Caco-2 (cell line): ENCODE results near the gene ST8SIA2. TPM values are rescaled to one million over a fixed set of nuclear protein-coding genes. Genes with fewer than 3 reads are reported as not detected.

Experiments
- BruUV-seq: library from RNA; stranded (reverse); fragments of 400-500 nt; replicated peaks from 2 replicates; lab custom pipeline; 2021; lab: Mats Ljungman, UMichigan
- CTCF ChIA-PET: fragments of 300-600 bp; sonication (Branson Sonifier 250); formaldehyde crosslinking; loops from one replicate; lab custom pipeline; 2022; ENCODE audit warnings: antibody characterized with exemption; lab: Charles Lee
- POLR2A ChIA-PET: fragments of 300-600 bp; sonication (Branson Sonifier 250); formaldehyde crosslinking; loops from one replicate; lab custom pipeline; 2022; ENCODE audit warnings: antibody characterized with exemption; lab: Charles Lee
- DNase-seq, 2 experiments: peaks; one replicate each; pipeline versions ENCODE4 v3.0.0 to v3.0.0-alpha.2; 2020 to 2022
- H3K27me3 ChIP-seq: replicated peaks from 2 replicates; pipeline ENCODE4 v1.6.0; 2011; ENCODE audit warnings: low read length; ENCODE audit not compliant: control insufficient read depth, insufficient read depth
- H3K36me3 ChIP-seq: 2 replicates; pipeline ENCODE4 v1.5.1; 2011; ENCODE audit warnings: low read length; ENCODE audit not compliant: control insufficient read depth, insufficient read depth
- H3K4me1 ChIP-seq: fragments of 250-450 bp; sonication (Bioruptor Pico); 2 replicates; pipeline ENCODE4 v1.5.1; 2020; ENCODE audit warnings: mild to moderate bottlenecking
- H3K4me3 ChIP-seq: 2 replicates; pipeline ENCODE4 v1.5.1; 2011; ENCODE audit warnings: low read depth, mild to moderate bottlenecking, control low read depth, low read length
- H3K9me3 ChIP-seq: fragments of 250-450 bp; sonication (Bioruptor Pico); 2 replicates; pipeline ENCODE4 v1.5.1; 2020; ENCODE audit warnings: mild to moderate bottlenecking, moderate library complexity
- H3K27ac Mint-ChIP-seq: one replicate; pipeline ENCODE4 v1.8.0; 2022; ENCODE audit warnings: mixed read lengths; ENCODE audit not compliant: unreplicated experiment
- H3K27me3 Mint-ChIP-seq: one replicate; pipeline ENCODE4 v1.8.0; 2022; ENCODE audit warnings: mixed read lengths; ENCODE audit not compliant: insufficient read depth, unreplicated experiment
- H3K36me3 Mint-ChIP-seq: one replicate; pipeline ENCODE4 v1.8.0; 2022; ENCODE audit warnings: mild to moderate bottlenecking, mixed read lengths; ENCODE audit not compliant: insufficient read depth, unreplicated experiment
- H3K4me1 Mint-ChIP-seq: one replicate; pipeline ENCODE4 v1.8.0; 2022; ENCODE audit warnings: low read depth, mixed read lengths; ENCODE audit not compliant: unreplicated experiment
- H3K4me3 Mint-ChIP-seq: one replicate; pipeline ENCODE4 v1.8.0; 2022; ENCODE audit warnings: mild to moderate bottlenecking, moderate library complexity, mixed read lengths; ENCODE audit not compliant: unreplicated experiment
- H3K9me3 Mint-ChIP-seq: one replicate; pipeline ENCODE4 v1.8.0; 2022; ENCODE audit warnings: mixed read lengths; ENCODE audit not compliant: unreplicated experiment
- CTCF ChIP-seq, 2 experiments: fragments of 200-600 bp in 1 of 2; IDR thresholded peaks; 1 replicate in 1 of 2; 2 replicates in 1 of 2; pipeline versions ENCODE4 v1.5.1 to v1.8.0; 2011 to 2022; ENCODE audit warnings: antibody characterized with exemption in 1 of 2, control low read depth in 1 of 2, inconsistent platforms in 1 of 2, low read depth in 1 of 2, low read length in 1 of 2, mild to moderate bottlenecking in 1 of 2, moderate library complexity in 1 of 2; ENCODE audit not compliant: insufficient read depth in 1 of 2, severe bottlenecking in 1 of 2, unreplicated experiment in 1 of 2
- intact Hi-C: fragments of 100-400 bp; cut with micrococcal nuclease; formaldehyde crosslinking; loops from one replicate; pipeline ENCODE4 v1.10.0; 2022; ENCODE audit not compliant: unreplicated experiment
- total RNA-seq: library from RNA; stranded (reverse); gene quantifications from 2 replicates; pipeline ENCODE4 v1.2.3, GENCODE V29; 2022

ST8SIA2 gene
- total RNA-seq, 1 experiment from 2014 or later = not detected

- TF ChIP-seq CTCF (IDR thresholded peaks at IDR 0.05; ENCODE audit: insufficient read depth in 1 of 2, low read depth in 1 of 2, low read length in 1 of 2, severe bottlenecking in 1 of 2, unreplicated experiment in 1 of 2) = no peak
- Histone ChIP-seq H3K36me3 (no peaks in the 10 kb centered on the region), H3K4me3 (no peak overlapping the region), H3K27me3 (no peaks in the 10 kb centered on the region), H3K4me1 (no peaks in the 10 kb centered on the region), H3K9me3 (no peaks in the 10 kb centered on the region)
- intact Hi-C loops = no loop called here
- no peak for DNase-seq
- Mint-ChIP-seq H3K4me1 (no peaks in the 10 kb centered on the region), H3K27me3 (no peaks in the 10 kb centered on the region), H3K9me3 (no peaks in the 10 kb centered on the region), H3K27ac (no peak overlapping the region), H3K36me3 (no peaks in the 10 kb centered on the region), H3K4me3 (no peak overlapping the region)
- ChIA-PET POLR2A (no interaction called here), CTCF (no interaction called here)
- BruUV-seq = no TSS peak
These were observed 54.7 kb downstream of the ST8SIA2 start for GRCh38 chr15:92448370-92448769.

GRCh38 chr15:92449476-92449875, 55.8 kb downstream of the ST8SIA2 start:
- H3K36me3 Mint-ChIP-seq = no peaks in the 10 kb centered on the region
- TF ChIP-seq CTCF (IDR thresholded peaks at IDR 0.05; ENCODE audit: insufficient read depth in 1 of 2, low read depth in 1 of 2, low read length in 1 of 2, severe bottlenecking in 1 of 2, unreplicated experiment in 1 of 2) = no peak
- CTCF ChIA-PET = no interaction called here
- H3K27ac Mint-ChIP-seq = no peak overlapping the region
- H3K27me3 Mint-ChIP-seq = no peaks in the 10 kb centered on the region
- intact Hi-C loops = no loop called here
- POLR2A ChIA-PET = no interaction called here
- H3K9me3 ChIP-seq = no peaks in the 10 kb centered on the region
- no peaks in the 10 kb centered on the region; the same call in 1 of the 2 replicates for H3K27me3 ChIP-seq
- no peak for DNase-seq
- H3K4me1 ChIP-seq = no peaks in the 10 kb centered on the region
- no peak overlapping the region for H3K4me3 Mint-ChIP-seq
- no peaks in the 10 kb centered on the region for H3K9me3 Mint-ChIP-seq
- BruUV-seq = no TSS peak
- no peaks in the 10 kb centered on the region for H3K4me1 Mint-ChIP-seq
- H3K4me3 ChIP-seq = no peak overlapping the region
- H3K36me3 ChIP-seq = no peaks in the 10 kb centered on the region

GRCh38 chr15:92451225-92451825, 57.6 kb downstream of the ST8SIA2 start:
- Mint-ChIP-seq H3K27ac (no peak overlapping the region), H3K4me1 (no peaks in the 10 kb centered on the region), H3K4me3 (no peak overlapping the region), H3K36me3 (no peaks in the 10 kb centered on the region), H3K27me3 (peaks cover 2% of the 10 kb centered on the region), H3K9me3 (no peaks in the 10 kb centered on the region)
- Histone ChIP-seq H3K27me3 (no peaks in the 10 kb centered on the region; the same call in 1 of the 2 replicates), H3K9me3 (no peaks in the 10 kb centered on the region), H3K36me3 (no peaks in the 10 kb centered on the region), H3K4me3 (no peak overlapping the region), H3K4me1 (no peaks in the 10 kb centered on the region)
- TF ChIP-seq CTCF (IDR thresholded peaks at IDR 0.05; ENCODE audit: insufficient read depth in 1 of 2, low read depth in 1 of 2, low read length in 1 of 2, severe bottlenecking in 1 of 2, unreplicated experiment in 1 of 2) = no peak
- no TSS peak for BruUV-seq
- DNase-seq = no peak
- ChIA-PET POLR2A (no interaction called here), CTCF (no interaction called here)
- intact Hi-C loops = no loop called here
